GM12875 (cell line): ENCODE results near the gene KIF18B.
A peak's percentile ranks its signal among the peaks of the same experiment; 100 is the strongest.

Experiments used
- H3K4me3 ChIP-seq: one replicate; pipeline ENCODE4 v1.5.1; 2011; ENCODE audit warnings: low read depth, low read length, control low read depth
- CTCF ChIP-seq: IDR thresholded peaks from 2 replicates; pipeline ENCODE4 v1.5.1; 2011; ENCODE audit warnings: low read depth, mild to moderate bottlenecking, control low read depth, inconsistent platforms, low read length, moderate library complexity, borderline replicate concordance; ENCODE audit not compliant: insufficient read depth

KIF18B gene

GRCh38 chr17:44878627-44879221 is 68.8 kb downstream of the KIF18B start:
- TF ChIP-seq CTCF = peak; percentile 24; the same call in 1 of the 2 replicates
- no peak overlapping the region for H3K4me3 ChIP-seq

- no peak overlapping the region for H3K4me3 ChIP-seq
- TF ChIP-seq CTCF = no peak
Measured at GRCh38 chr17:44877121-44877520, 70.5 kb downstream of the KIF18B start.

GRCh38 chr17:44875761-44876160 is 71.8 kb downstream of the KIF18B start:
- TF ChIP-seq CTCF = no peak

More at GRCh38 chr17:44875761-44876160, 71.8 kb downstream of the KIF18B start:
- no peak overlapping the region for H3K4me3 ChIP-seq
